Nephron progenitor cell (in vitro differentiated cells): Measurements from ENCODE around the gene ATP10A.
A peak's percentile ranks its signal among the peaks of the same experiment; 100 is the strongest.

Source experiments
- DNase-seq: peaks from one replicate; pipeline ENCODE4 v3.0.0; 2021
- H3K27ac Mint-ChIP-seq: 2 replicates; pipeline ENCODE4 v1.8.0; 2021; ENCODE audit warnings: mild to moderate bottlenecking, moderate library complexity, mixed read lengths
- H3K27me3 Mint-ChIP-seq: 2 replicates; pipeline ENCODE4 v1.8.0; 2021; ENCODE audit warnings: mild to moderate bottlenecking, low read depth, mixed read lengths; ENCODE audit not compliant: poor library complexity
- H3K36me3 Mint-ChIP-seq: 2 replicates; pipeline ENCODE4 v1.8.0; 2021; ENCODE audit warnings: low read depth, mixed read lengths
- H3K4me1 Mint-ChIP-seq: 2 replicates; pipeline ENCODE4 v1.8.0; 2021; ENCODE audit warnings: mixed read lengths
- H3K4me3 Mint-ChIP-seq: 2 replicates; pipeline ENCODE4 v1.8.0; 2021; ENCODE audit warnings: mild to moderate bottlenecking, moderate library complexity, mixed read lengths
- H3K9me3 Mint-ChIP-seq: 2 replicates; pipeline ENCODE4 v1.8.0; 2021; ENCODE audit warnings: mild to moderate bottlenecking, moderate library complexity, mixed read lengths
- TF ChIP-seq, protein P1 (sequence below): fragments of 200-600 bp; sonication (generic); IDR thresholded peaks from 2 replicates; pipeline ENCODE4 v1.5.0; 2021; ENCODE audit warnings: antibody characterized with exemption

The ATP10A gene

DNA sequence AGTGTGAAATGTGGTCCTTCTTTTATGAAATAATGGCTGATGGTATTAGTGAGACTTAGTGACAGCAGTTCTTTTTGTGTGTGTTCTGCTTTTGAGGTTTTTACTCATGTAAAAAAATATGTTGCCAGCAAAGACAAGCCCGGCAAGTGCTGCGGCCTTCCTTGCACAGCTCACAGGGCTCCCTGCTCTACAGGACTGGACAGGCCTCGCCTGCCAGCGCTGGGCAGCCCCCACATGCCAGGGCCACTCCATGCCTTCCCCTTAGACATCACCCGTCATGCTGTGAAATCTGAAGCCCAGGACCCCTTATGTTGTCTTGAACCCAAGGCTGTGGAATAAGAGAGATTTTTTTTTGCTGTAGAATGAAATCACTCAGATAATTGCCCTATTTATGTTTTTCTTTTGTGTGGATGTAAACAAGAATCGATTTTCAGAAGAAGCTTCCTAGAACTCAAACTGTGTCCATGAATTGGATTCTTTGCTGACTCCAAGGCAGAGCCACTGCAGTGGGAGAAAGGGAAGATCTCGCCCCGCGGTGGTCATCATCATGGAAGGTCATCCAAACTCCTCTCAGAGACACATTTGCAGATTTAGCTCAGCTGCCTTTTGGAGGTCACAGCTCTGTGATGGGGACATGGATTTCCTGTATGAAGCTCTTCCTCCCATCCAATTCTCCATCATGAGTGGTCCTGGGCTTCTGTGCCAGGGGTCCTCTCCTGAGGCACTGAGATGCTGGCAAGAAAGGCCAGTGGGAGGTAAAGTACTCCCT is 150.8 kb downstream of the ATP10A start:
- no peak for DNase-seq
- TF ChIP-seq, protein P1, sequence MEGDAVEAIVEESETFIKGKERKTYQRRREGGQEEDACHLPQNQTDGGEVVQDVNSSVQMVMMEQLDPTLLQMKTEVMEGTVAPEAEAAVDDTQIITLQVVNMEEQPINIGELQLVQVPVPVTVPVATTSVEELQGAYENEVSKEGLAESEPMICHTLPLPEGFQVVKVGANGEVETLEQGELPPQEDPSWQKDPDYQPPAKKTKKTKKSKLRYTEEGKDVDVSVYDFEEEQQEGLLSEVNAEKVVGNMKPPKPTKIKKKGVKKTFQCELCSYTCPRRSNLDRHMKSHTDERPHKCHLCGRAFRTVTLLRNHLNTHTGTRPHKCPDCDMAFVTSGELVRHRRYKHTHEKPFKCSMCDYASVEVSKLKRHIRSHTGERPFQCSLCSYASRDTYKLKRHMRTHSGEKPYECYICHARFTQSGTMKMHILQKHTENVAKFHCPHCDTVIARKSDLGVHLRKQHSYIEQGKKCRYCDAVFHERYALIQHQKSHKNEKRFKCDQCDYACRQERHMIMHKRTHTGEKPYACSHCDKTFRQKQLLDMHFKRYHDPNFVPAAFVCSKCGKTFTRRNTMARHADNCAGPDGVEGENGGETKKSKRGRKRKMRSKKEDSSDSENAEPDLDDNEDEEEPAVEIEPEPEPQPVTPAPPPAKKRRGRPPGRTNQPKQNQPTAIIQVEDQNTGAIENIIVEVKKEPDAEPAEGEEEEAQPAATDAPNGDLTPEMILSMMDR = no peak
- Mint-ChIP-seq H3K4me3 (no peak overlapping the region), H3K9me3 (no peaks in the 10 kb centered on the region), H3K27me3 (peaks cover 13% of the 10 kb centered on the region), H3K4me1 (peaks cover 4% of the 10 kb centered on the region), H3K27ac (no peak overlapping the region), H3K36me3 (no peaks in the 10 kb centered on the region)

DNA sequence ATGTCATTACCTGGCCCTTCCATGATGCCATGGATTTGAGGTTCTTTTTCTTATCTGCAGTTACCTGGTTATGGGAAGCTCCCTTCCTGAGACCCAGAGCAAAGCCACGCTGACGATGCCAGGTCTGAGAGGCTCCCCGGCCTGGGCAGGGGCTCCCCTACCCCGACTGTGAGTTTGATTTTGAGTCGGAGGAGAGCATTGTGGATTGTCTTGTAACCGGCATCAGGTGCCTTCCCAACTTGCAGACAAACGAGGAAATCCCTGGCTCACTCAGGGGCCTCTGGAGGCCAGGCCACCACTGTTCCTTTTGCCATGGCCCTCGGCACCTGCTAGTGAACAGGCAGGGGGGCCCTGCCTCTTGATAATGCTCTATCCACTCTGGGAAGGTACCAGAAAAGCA is 151.4 kb downstream of the ATP10A start:
- no peak overlapping the region for H3K4me3 Mint-ChIP-seq
- no peaks in the 10 kb centered on the region for H3K36me3 Mint-ChIP-seq
- H3K27ac Mint-ChIP-seq = no peak overlapping the region
- TF ChIP-seq, protein P1 = no peak
- no peaks in the 10 kb centered on the region for H3K9me3 Mint-ChIP-seq
- no peak for DNase-seq
- peaks cover 13% of the 10 kb centered on the region for H3K27me3 Mint-ChIP-seq
- H3K4me1 Mint-ChIP-seq = no peaks in the 10 kb centered on the region

DNA sequence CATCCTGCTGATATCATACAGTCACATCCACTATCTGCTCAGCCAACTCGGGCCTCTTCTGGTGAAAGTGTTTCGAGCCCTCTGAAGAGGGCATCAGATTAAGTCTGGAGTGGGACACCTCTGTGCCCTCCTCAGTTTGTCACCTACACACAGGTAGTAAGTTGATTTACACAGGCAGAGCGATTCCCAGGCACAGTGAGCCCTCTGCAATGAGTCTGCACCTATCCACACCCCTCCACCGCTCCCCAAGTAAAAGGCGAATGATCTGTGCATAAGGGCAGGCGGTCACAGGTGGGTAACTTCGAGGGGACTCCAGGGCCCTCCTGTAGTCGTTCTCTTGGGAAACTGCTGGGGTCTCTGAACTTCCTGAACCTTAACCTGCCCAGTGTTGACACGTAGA is 152.0 kb downstream of the ATP10A start:
- H3K9me3 Mint-ChIP-seq = no peaks in the 10 kb centered on the region
- no peak for DNase-seq
- TF ChIP-seq, protein P1 = no peak

GRCh38 chr15:25710184-25710583 is 152.9 kb downstream of the ATP10A start:
- no peaks in the 10 kb centered on the region for H3K36me3 Mint-ChIP-seq
- H3K4me3 Mint-ChIP-seq = no peak overlapping the region
- TF ChIP-seq, protein P1 = peak; percentile 74
- no peaks in the 10 kb centered on the region for H3K9me3 Mint-ChIP-seq
- H3K27me3 Mint-ChIP-seq = peaks cover 17% of the 10 kb centered on the region
- peaks cover 15% of the 10 kb centered on the region for H3K4me1 Mint-ChIP-seq
- peak; percentile 75 for DNase-seq
- H3K27ac Mint-ChIP-seq = no peak overlapping the region

More for the DNA sequence above, 152.0 kb downstream of the ATP10A start:
- Mint-ChIP-seq H3K4me3 (no peak overlapping the region), H3K4me1 (peaks cover 5% of the 10 kb centered on the region), H3K27ac (no peak overlapping the region), H3K36me3 (no peaks in the 10 kb centered on the region), H3K27me3 (peaks cover 13% of the 10 kb centered on the region)

DNA sequence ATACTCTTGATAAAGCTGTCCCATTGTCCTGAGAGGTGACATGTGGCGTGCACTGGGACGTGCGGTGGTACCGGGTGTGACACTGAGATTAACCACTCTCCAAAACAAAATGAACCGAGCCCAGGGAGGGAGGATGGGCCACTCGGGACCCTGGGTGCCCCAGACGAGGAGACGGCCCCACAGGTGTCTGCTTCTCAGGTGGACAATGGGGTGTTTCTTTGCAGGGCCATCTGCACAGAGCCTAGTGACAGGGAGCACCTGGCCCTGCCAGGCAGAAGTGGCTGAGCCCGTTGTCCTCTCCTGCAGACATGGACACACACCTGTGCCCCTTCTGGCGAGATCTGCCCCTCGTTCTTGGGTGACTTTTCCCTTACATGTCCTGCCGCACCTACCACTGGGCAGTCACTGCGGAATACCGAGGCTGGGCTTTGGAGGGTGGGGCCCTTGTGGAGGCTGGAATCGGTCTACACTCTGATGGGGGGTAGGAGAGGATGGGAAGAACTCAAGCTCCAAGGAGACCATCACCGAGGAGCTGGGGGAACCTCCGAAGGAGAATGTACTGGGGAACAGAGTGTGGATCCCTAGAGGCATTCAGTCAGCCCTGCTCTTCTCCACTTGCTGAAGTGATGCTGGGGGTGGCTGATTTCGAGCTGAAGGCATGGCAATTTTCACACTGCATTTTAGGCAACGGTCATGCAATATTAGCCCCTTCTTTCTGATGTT is 153.5 kb downstream of the ATP10A start:
- no peak overlapping the region for H3K27ac Mint-ChIP-seq

More for the DNA sequence above, 153.5 kb downstream of the ATP10A start:
- H3K9me3 Mint-ChIP-seq = no peaks in the 10 kb centered on the region
- peaks cover 20% of the 10 kb centered on the region for H3K4me1 Mint-ChIP-seq
- no peak for DNase-seq
- H3K36me3 Mint-ChIP-seq = no peaks in the 10 kb centered on the region
- TF ChIP-seq, protein P1 = no peak
- no peak overlapping the region for H3K4me3 Mint-ChIP-seq
- H3K27me3 Mint-ChIP-seq = peaks cover 17% of the 10 kb centered on the region
